WTC11 (cell line): ENCODE results near the gene UGT2B15.
"Not testable (repeated sequence)": the region's sequence is repeated elsewhere in the genome, so short reads cannot be mapped to it uniquely, and the experiment has no call there.

Source experiments
- ERG ChIP-seq: fragments of 250-450 bp; sonication (Bioruptor Pico); IDR thresholded peaks from 2 replicates; pipeline ENCODE4 v1.8.0; 2021; ENCODE audit warnings: mild to moderate bottlenecking
- JUN ChIP-seq: sonication (generic); formaldehyde crosslinking; IDR thresholded peaks from 2 replicates; pipeline ENCODE4 v1.8.0; 2023; ENCODE audit warnings: mild to moderate bottlenecking, missing genetic modification reagents
- SMAD3 ChIP-seq: sonication (generic); formaldehyde crosslinking; IDR thresholded peaks from 2 replicates; pipeline ENCODE4 v1.8.0; 2022; ENCODE audit warnings: missing genetic modification reagents, mild to moderate bottlenecking, borderline replicate concordance
- TF ChIP-seq, protein P1 (sequence below): sonication (generic); formaldehyde crosslinking; IDR thresholded peaks from 2 replicates; pipeline ENCODE4 v1.8.1; 2023; ENCODE audit warnings: mild to moderate bottlenecking, missing genetic modification reagents, moderate library complexity
- TF ChIP-seq, protein P2 (sequence below): fragments of 200-600 bp; IDR thresholded peaks from 2 replicates; pipeline ENCODE4 v1.8.0; 2022; ENCODE audit warnings: antibody characterized with exemption

DNA sequence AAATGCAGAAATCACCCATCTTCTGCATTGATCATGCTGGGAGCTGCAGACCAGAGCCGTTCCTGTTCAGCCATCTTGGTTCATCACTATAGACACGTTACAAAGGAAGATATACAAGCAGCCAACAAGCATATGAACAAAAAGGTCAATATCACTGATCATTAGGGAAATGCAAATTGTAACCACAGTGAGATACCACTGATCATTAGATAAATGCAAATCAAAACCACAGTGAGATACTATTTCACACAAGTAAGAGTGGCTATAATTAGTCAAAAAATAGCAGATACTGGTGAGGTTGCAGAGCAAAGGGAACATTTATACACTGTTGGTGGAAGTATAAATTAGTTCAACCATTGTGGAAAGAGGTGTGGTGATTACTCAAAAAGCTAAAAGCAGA is 47.7 kb downstream of the UGT2B15 start:
- TF ChIP-seq, protein P1, sequence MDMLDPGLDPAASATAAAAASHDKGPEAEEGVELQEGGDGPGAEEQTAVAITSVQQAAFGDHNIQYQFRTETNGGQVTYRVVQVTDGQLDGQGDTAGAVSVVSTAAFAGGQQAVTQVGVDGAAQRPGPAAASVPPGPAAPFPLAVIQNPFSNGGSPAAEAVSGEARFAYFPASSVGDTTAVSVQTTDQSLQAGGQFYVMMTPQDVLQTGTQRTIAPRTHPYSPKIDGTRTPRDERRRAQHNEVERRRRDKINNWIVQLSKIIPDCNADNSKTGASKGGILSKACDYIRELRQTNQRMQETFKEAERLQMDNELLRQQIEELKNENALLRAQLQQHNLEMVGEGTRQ (CRISPR knock-in tag), result not testable (repeated sequence)
- not testable (repeated sequence) for TF ChIP-seq JUN; ERG (CRISPR knock-in tag); SMAD3
- TF ChIP-seq, protein P2, sequence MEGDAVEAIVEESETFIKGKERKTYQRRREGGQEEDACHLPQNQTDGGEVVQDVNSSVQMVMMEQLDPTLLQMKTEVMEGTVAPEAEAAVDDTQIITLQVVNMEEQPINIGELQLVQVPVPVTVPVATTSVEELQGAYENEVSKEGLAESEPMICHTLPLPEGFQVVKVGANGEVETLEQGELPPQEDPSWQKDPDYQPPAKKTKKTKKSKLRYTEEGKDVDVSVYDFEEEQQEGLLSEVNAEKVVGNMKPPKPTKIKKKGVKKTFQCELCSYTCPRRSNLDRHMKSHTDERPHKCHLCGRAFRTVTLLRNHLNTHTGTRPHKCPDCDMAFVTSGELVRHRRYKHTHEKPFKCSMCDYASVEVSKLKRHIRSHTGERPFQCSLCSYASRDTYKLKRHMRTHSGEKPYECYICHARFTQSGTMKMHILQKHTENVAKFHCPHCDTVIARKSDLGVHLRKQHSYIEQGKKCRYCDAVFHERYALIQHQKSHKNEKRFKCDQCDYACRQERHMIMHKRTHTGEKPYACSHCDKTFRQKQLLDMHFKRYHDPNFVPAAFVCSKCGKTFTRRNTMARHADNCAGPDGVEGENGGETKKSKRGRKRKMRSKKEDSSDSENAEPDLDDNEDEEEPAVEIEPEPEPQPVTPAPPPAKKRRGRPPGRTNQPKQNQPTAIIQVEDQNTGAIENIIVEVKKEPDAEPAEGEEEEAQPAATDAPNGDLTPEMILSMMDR, result not testable (repeated sequence)
